Vagina (tissue), 2 donors: ENCODE data around the gene SCN3A.

Source experiments
- POLR2A ChIP-seq, 2 donors: fragments of 450-650 bp; IDR thresholded peaks; one replicate each; pipeline ENCODE4 v1.6.1; 2017; ENCODE audit warnings: antibody characterized with exemption in 2 of 2, mild to moderate bottlenecking in 2 of 2, moderate library complexity in 2 of 2
- POLR2AphosphoS5 ChIP-seq, 2 donors: sonication (generic); formaldehyde crosslinking; IDR thresholded peaks; one replicate each; pipeline ENCODE4 v1.9.0; 2017; ENCODE audit warnings: antibody characterized with exemption in 2 of 2, mild to moderate bottlenecking in 2 of 2, low read depth in 1 of 2; ENCODE audit not compliant: insufficient read depth in 1 of 2
- TF ChIP-seq, protein P1 (sequence below), 3 experiments: fragments of 450-650 bp in 2 of 3; fragments of 200-600 bp in 1 of 3; sonication (generic) in 1 of 3; IDR thresholded peaks; one replicate each; pipeline ENCODE4 v1.5.1; 2017 to 2019; ENCODE audit warnings: antibody characterized with exemption in 3 of 3, mild to moderate bottlenecking in 2 of 3, moderate library complexity in 2 of 3

DNA sequence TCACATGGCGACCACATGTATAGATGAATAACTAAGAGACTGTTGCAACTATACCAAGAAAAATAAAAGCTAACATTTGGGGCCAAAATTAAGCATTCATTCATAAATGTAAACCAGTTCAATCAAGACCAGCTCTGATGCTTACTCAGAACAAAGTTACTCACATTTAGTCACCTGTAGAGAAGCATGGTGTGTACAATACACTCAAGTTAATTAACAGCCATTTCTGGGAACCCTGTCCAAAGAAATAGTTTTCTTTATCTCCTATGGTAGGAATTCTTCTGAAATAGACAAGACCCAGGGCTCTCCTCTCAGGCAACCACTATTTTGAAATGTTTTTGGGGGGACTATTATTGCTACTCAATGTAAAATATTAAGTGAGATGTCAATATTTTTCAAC is 1.6 kb downstream of the SCN3A start:
- TF ChIP-seq POLR2A (IDR thresholded peaks at IDR 0.05) (no peak), POLR2AphosphoS5 (IDR thresholded peaks at IDR 0.05; ENCODE audit: insufficient read depth in 1 of 2, low read depth in 1 of 2) (no peak)
- TF ChIP-seq, protein P1, sequence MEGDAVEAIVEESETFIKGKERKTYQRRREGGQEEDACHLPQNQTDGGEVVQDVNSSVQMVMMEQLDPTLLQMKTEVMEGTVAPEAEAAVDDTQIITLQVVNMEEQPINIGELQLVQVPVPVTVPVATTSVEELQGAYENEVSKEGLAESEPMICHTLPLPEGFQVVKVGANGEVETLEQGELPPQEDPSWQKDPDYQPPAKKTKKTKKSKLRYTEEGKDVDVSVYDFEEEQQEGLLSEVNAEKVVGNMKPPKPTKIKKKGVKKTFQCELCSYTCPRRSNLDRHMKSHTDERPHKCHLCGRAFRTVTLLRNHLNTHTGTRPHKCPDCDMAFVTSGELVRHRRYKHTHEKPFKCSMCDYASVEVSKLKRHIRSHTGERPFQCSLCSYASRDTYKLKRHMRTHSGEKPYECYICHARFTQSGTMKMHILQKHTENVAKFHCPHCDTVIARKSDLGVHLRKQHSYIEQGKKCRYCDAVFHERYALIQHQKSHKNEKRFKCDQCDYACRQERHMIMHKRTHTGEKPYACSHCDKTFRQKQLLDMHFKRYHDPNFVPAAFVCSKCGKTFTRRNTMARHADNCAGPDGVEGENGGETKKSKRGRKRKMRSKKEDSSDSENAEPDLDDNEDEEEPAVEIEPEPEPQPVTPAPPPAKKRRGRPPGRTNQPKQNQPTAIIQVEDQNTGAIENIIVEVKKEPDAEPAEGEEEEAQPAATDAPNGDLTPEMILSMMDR (IDR thresholded peaks at IDR 0.05): no peak
